AG09309 (cell line): Measurements from ENCODE around the gene CFAP92.

Source experiments
- DNase-seq: peaks from one replicate; pipeline ENCODE4 v3.0.0-alpha.2; 2010; ENCODE audit warnings: low read depth
- H3K4me3 ChIP-seq: 2 replicates; pipeline ENCODE4 v1.5.1; 2011; ENCODE audit warnings: mild to moderate bottlenecking, low read depth, low read length, moderate library complexity; ENCODE audit not compliant: control insufficient read depth
- CTCF ChIP-seq: IDR thresholded peaks from 2 replicates; pipeline ENCODE4 v1.5.1; 2011; ENCODE audit warnings: mild to moderate bottlenecking, low read depth, low read length, inconsistent platforms; ENCODE audit not compliant: insufficient read depth, control insufficient read depth; ENCODE audit errors: missing control alignments

Gene CFAP92

GRCh38 chr3:129036222-129037092, 42.6 kb upstream of the CFAP92 start:
- TF ChIP-seq CTCF, result no peak
- no peak for DNase-seq
- H3K4me3 ChIP-seq, result no peak overlapping the region

- no peak for DNase-seq
These were observed 41.7 kb upstream of the CFAP92 start for GRCh38 chr3:129035360-129036221.

GRCh38 chr3:129034642-129035041, 40.8 kb upstream of the CFAP92 start:
- no peak for TF ChIP-seq CTCF
- H3K4me3 ChIP-seq, result no peak overlapping the region
- no peak for DNase-seq

More at GRCh38 chr3:129035360-129036221, 41.7 kb upstream of the CFAP92 start:
- no peak for TF ChIP-seq CTCF
- H3K4me3 ChIP-seq, result no peak overlapping the region

DNA sequence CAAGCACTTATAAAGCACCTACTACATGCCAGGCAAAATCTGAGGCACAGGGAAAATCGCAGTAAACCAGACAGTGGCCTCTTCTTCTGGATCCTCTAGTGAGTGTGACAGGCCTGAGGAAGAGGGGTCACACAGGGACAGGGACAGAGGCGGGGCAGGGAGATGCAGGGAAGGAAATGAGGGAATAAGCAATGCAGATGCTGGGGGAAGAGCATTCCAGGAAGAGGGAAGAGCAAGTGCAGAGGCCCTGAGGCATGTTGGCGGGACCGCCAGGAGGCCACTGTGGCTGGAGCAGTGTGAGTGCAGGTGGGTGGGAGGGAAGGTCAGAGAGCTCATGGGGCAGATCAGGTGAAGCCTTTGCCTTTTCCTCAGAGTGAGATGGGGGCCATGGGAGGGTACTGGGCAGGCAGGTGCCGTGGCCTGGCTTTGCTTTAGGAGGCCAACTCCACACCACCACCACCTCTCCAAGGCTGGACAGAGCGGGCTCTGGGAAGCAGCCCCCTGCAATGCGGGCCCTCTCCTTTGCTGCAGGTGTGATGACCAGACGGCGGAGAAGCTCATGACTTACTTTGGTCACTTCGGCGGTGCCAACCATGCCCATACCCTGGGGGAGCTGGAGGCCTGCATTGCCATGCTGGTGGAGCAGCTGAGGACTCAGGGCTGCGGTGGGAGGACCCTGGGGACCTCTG, 39.9 kb upstream of the CFAP92 start:
- no peak for DNase-seq
- H3K4me3 ChIP-seq, result no peak overlapping the region
- TF ChIP-seq CTCF, result no peak

- no peak overlapping the region for H3K4me3 ChIP-seq
- TF ChIP-seq CTCF, result no peak
- DNase-seq, result no peak
These were observed 39.3 kb upstream of the CFAP92 start for GRCh38 chr3:129033151-129033550.

DNA sequence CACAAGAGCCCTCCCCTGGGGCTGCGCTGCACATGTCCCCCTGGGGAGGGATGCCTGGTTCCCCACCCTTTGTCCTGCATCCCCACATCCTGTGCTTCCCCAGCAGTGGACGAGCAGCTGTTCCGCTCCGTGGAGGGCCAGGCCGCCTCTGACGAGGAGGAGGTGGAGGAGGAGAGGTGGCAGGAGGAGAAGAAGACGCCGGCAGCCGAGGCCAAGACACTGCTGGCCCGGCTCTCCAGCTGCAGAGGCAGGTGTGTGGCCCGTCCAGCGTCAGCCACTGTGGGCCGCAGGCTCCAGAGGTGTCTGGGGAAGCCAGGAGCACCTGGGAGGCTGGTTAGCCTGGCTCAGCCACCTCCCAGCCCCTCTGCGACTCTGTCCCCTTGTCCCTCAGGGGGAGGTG, 38.8 kb upstream of the CFAP92 start:
- no peak overlapping the region for H3K4me3 ChIP-seq
- no peak for TF ChIP-seq CTCF

More for the DNA sequence above, 38.8 kb upstream of the CFAP92 start:
- DNase-seq, result no peak
